ENCODE data around the gene TADA3.

Gene TADA3

GRCh38 chr3:9747267-9747666 lies 45.0 kb downstream of the TADA3 start:
- H3K9me3 ChIP-seq (ENCODE audit: control insufficient read depth, low read length) = no peaks in the 10 kb centered on the region
- no peak overlapping the region for H2AFZ ChIP-seq
- no peak for TF ChIP-seq CTCF (IDR thresholded peaks at IDR 0.05)
- no peaks in the 10 kb centered on the region for H3K36me3 ChIP-seq (ENCODE audit: control insufficient read depth, insufficient read depth, low read length)
- H3K79me2 ChIP-seq = no peaks in the 10 kb centered on the region
- H3K4me3 ChIP-seq (ENCODE audit: low read depth, low read length) = no peak overlapping the region
- H3K4me2 ChIP-seq (ENCODE audit: low read length) = no peak overlapping the region
- no peak overlapping the region for H3K9ac ChIP-seq
- H3K27me3 ChIP-seq (ENCODE audit: control insufficient read depth, insufficient read depth, low read length) = no peaks in the 10 kb centered on the region
- peaks cover 10% of the 10 kb centered on the region for H3K4me1 ChIP-seq
- H3K27ac ChIP-seq = no peak overlapping the region

DNA sequence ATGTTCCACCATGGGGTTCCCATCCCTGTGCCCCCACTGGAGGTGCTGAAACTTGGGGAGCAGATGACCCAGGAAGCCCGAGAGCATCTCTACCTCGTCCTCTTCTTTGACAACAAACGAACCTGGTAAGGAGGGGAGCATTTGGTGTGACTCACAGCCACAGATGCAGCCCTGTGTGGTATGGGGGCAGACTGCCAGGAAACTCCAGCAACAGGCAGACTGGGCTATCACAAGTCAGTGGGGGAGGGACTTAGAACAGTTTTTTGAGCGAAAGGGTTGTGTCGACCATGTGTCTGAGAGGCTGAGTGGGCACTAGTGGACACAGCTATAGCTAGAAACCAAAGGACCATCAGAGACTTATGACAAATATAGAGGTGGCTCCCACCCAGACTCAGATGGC lies 45.9 kb downstream of the TADA3 start:
- no peaks in the 10 kb centered on the region for H3K36me3 ChIP-seq (ENCODE audit: control insufficient read depth, insufficient read depth, low read length)
- H3K4me3 ChIP-seq (ENCODE audit: low read depth, low read length) = no peak overlapping the region
- peaks cover 10% of the 10 kb centered on the region for H3K4me1 ChIP-seq
- H2AFZ ChIP-seq = no peak overlapping the region
- H3K79me2 ChIP-seq = no peaks in the 10 kb centered on the region
- TF ChIP-seq CTCF (IDR thresholded peaks at IDR 0.05) = no peak
- no peak overlapping the region for H3K9ac ChIP-seq
- H3K9me3 ChIP-seq (ENCODE audit: control insufficient read depth, low read length) = no peaks in the 10 kb centered on the region
- no peak overlapping the region for H3K27ac ChIP-seq
- no peak overlapping the region for H3K4me2 ChIP-seq (ENCODE audit: low read length)
- H3K27me3 ChIP-seq (ENCODE audit: control insufficient read depth, insufficient read depth, low read length) = no peaks in the 10 kb centered on the region

- H3K36me3 ChIP-seq (ENCODE audit: control insufficient read depth, insufficient read depth, low read length) = no peaks in the 10 kb centered on the region
- H3K4me3 ChIP-seq (ENCODE audit: low read depth, low read length) = no peak overlapping the region
- no peak overlapping the region for H3K4me2 ChIP-seq (ENCODE audit: low read length)
- H3K9ac ChIP-seq = no peak overlapping the region
- H3K9me3 ChIP-seq (ENCODE audit: control insufficient read depth, low read length) = no peaks in the 10 kb centered on the region
- no peaks in the 10 kb centered on the region for H3K79me2 ChIP-seq
- H3K4me1 ChIP-seq = peaks cover 7% of the 10 kb centered on the region
- TF ChIP-seq CTCF (IDR thresholded peaks at IDR 0.05) = no peak
- H2AFZ ChIP-seq = no peak overlapping the region
- no peak overlapping the region for H3K27ac ChIP-seq
- no peaks in the 10 kb centered on the region for H3K27me3 ChIP-seq (ENCODE audit: control insufficient read depth, insufficient read depth, low read length)
Observed at GRCh38 chr3:9745521-9745920, 46.8 kb downstream of the TADA3 start.

GRCh38 chr3:9744162-9744561 lies 48.1 kb downstream of the TADA3 start:
- Histone ChIP-seq H3K4me2 (ENCODE audit: low read length) (no peak overlapping the region), H3K4me3 (ENCODE audit: low read depth, low read length) (no peak overlapping the region), H3K9me3 (ENCODE audit: control insufficient read depth, low read length) (no peaks in the 10 kb centered on the region), H3K36me3 (ENCODE audit: control insufficient read depth, insufficient read depth, low read length) (no peaks in the 10 kb centered on the region), H2AFZ (no peak overlapping the region), H3K27me3 (ENCODE audit: control insufficient read depth, insufficient read depth, low read length) (no peaks in the 10 kb centered on the region), H3K79me2 (peaks cover 3% of the 10 kb centered on the region), H3K9ac (no peak overlapping the region), H3K4me1 (peaks cover 3% of the 10 kb centered on the region), H3K27ac (no peak overlapping the region)
- no peak for TF ChIP-seq CTCF (IDR thresholded peaks at IDR 0.05)

DNA sequence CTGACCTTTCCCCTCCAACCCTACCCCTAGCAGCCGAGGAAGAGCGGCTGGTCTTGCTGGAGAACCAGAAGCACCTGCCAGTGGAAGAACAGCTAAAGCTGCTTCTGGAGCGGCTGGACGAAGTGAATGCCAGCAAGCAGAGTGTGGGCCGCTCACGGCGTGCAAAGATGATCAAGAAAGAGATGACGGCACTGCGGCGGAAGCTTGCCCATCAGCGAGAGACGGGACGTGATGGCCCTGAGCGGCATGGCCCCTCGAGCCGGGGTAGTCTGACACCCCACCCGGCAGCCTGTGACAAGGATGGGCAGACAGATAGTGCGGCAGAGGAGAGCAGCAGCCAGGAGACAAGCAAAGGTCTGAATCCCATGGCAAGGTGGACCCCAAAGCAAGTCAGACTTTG lies 48.7 kb downstream of the TADA3 start:
- Histone ChIP-seq H3K79me2 (peaks cover 3% of the 10 kb centered on the region), H3K36me3 (ENCODE audit: control insufficient read depth, insufficient read depth, low read length) (no peaks in the 10 kb centered on the region), H3K9ac (no peak overlapping the region), H3K27ac (no peak overlapping the region), H3K4me1 (no peaks in the 10 kb centered on the region), H3K4me3 (ENCODE audit: low read depth, low read length) (no peak overlapping the region), H2AFZ (no peak overlapping the region), H3K4me2 (ENCODE audit: low read length) (no peak overlapping the region), H3K9me3 (ENCODE audit: control insufficient read depth, low read length) (no peaks in the 10 kb centered on the region), H3K27me3 (ENCODE audit: control insufficient read depth, insufficient read depth, low read length) (no peaks in the 10 kb centered on the region)
- TF ChIP-seq CTCF (IDR thresholded peaks at IDR 0.05) = no peak

All from parathyroid adenoma (tissue), 2 donors.